Transverse colon (tissue), 4 donors: ENCODE results near the gene NMRK1.

Source experiments
- CTCF ChIP-seq, 5 experiments: fragments of 200-600 bp in 3 of 5; fragments of 450-650 bp in 2 of 5; sonication (generic) in 3 of 5; IDR thresholded peaks; 1 replicate in 2 of 5; 2 replicates in 3 of 5; pipeline ENCODE4 v1.5.1; 2016 to 2017; ENCODE audit warnings: antibody characterized with exemption in 5 of 5, inconsistent platforms in 3 of 5, mild to moderate bottlenecking in 2 of 5, moderate library complexity in 1 of 5
- EP300 ChIP-seq: sonication (generic); formaldehyde crosslinking; IDR thresholded peaks from one replicate; pipeline ENCODE4 v1.6.1; 2017; ENCODE audit warnings: antibody characterized with exemption, low read depth
- POLR2A ChIP-seq: fragments of 450-650 bp; IDR thresholded peaks from one replicate; pipeline ENCODE4 v1.6.1; 2016; ENCODE audit warnings: antibody characterized with exemption, mild to moderate bottlenecking, moderate library complexity
- POLR2AphosphoS5 ChIP-seq, 3 donors: sonication (generic); formaldehyde crosslinking; IDR thresholded peaks; one replicate each; pipeline ENCODE4 v1.6.1; 2016; ENCODE audit warnings: antibody characterized with exemption in 3 of 3

- TF ChIP-seq CTCF (IDR thresholded peaks at IDR 0.05) (no peak), POLR2A (no peak), POLR2AphosphoS5 (IDR thresholded peaks at IDR 0.05) (no peak), EP300 (no peak)
These were observed 33.5 kb downstream of the NMRK1 start for GRCh38 chr9:75054368-75055001.
